ENCODE data around the gene TRPV5. TPM values are rescaled to one million over a fixed set of nuclear protein-coding genes. Genes with fewer than 3 reads are reported as not detected.

The TRPV5 gene
- total RNA-seq, 1 donor from 2014 or later: not detected

DNA sequence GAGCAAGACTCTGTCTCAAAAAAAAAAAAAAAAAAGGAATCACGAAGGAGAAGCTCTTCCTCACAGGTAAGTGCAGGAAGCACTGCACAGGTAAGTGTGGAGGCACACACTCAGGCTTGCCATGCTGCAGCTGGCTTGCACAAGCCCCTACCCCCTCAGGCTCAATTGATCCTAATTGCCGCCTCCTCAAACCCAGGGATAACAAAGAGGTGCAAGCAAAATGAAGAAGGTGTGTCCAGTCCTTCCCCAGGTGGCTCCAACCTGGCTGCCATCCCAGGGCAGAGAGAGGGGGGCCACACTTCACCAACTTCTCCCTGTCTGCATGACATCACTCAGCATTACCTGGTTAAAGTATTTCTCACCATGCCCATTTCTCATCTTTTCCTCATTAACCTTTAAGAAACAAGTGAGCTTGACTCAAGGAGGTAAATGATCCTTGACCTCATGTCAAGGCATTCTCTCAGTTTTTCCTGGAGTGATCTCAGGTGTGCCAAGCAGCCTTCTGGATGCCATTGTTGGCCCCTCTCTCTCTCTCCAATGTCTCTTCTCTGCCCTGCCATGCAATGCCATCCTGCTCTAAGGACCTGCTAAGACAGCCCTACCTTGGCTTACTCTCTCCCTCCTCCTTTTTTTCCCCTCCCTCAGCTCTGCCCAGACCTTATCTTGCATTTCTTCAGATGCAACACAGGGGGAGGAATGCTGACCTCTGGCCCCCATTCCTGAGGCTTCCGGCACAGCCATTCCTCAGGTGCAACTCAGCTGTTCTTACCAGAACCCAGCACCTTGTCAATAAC lies 35.0 kb downstream of the TRPV5 start:
- Mint-ChIP-seq H3K27ac (no peak overlapping the region), H3K4me1 (ENCODE audit: low read depth) (no peaks in the 10 kb centered on the region), H3K27me3 (ENCODE audit: low read depth) (peaks cover 7% of the 10 kb centered on the region), H3K4me3 (ENCODE audit: low read depth) (no peak overlapping the region), H3K36me3 (ENCODE audit: low read depth) (no peaks in the 10 kb centered on the region), H3K9me3 (no peaks in the 10 kb centered on the region)
- no peak for DNase-seq (ENCODE audit: low spot score)
- intact Hi-C loops (cut with micrococcal nuclease): no loop called here

DNA sequence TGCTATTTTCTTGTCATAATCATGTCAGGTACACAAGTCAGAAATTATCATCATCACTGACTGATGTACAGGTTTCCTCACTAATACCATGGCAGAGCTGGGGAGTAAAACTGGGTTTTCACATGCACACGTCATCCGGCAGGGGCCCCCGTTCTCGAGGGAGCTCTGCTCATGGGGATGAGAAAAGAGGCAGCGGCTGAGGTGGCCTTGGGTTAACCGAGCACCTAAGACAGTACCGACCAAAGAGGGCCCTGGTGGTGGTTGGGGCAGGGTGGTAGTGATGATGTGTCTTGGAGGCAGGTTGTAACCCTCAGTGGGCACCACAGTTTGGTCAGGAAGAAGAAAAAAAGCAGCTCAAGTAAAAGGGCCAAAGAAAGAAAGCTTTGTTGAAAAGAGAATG lies 35.9 kb downstream of the TRPV5 start:
- H3K27ac Mint-ChIP-seq: no peak overlapping the region
- intact Hi-C loops (cut with micrococcal nuclease): no loop called here
- no peaks in the 10 kb centered on the region for H3K36me3 Mint-ChIP-seq (ENCODE audit: low read depth)
- H3K4me3 Mint-ChIP-seq (ENCODE audit: low read depth): no peak overlapping the region
- peaks cover 4% of the 10 kb centered on the region for H3K27me3 Mint-ChIP-seq (ENCODE audit: low read depth)
- no peaks in the 10 kb centered on the region for H3K4me1 Mint-ChIP-seq (ENCODE audit: low read depth)
- DNase-seq (ENCODE audit: low spot score): no peak
- no peaks in the 10 kb centered on the region for H3K9me3 Mint-ChIP-seq

DNA sequence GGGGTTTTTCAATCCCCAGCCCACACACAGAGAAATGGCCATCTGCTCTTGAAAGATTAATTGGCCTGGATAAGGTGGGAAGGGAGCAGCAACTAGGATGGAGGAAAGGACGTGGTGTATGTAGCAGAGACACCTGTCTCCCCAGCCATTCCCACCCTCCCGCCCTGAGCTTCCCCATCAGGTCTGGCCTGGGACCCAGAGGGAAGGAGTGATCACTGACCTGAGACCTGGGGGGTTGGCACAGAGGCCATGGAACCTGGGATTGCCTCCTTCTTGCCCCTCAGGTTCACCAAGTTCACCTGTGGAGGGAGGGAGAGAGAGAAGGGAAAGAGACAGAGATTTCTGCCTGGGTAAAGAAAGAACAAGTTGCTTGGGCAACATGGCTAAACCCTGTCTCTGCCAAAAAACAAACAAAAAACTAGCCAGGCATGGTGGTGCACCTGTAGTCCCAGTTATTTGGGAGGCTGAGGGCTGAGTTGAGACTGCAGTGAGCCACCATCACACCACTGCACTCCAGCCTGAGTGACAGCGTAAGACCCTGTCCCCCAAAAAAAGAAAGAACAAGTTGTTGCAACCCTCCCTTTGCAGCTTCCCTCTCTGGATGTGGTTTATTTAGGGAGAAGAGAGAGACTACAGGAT lies 36.7 kb downstream of the TRPV5 start:
- no peak for DNase-seq (ENCODE audit: low spot score)
- no peaks in the 10 kb centered on the region for H3K36me3 Mint-ChIP-seq (ENCODE audit: low read depth)
- H3K27me3 Mint-ChIP-seq (ENCODE audit: low read depth): peaks cover 4% of the 10 kb centered on the region
- intact Hi-C loops (cut with micrococcal nuclease): no loop called here
- H3K27ac Mint-ChIP-seq: no peak overlapping the region
- H3K9me3 Mint-ChIP-seq: no peaks in the 10 kb centered on the region
- H3K4me3 Mint-ChIP-seq (ENCODE audit: low read depth): no peak overlapping the region
- H3K4me1 Mint-ChIP-seq (ENCODE audit: low read depth): no peaks in the 10 kb centered on the region

DNA sequence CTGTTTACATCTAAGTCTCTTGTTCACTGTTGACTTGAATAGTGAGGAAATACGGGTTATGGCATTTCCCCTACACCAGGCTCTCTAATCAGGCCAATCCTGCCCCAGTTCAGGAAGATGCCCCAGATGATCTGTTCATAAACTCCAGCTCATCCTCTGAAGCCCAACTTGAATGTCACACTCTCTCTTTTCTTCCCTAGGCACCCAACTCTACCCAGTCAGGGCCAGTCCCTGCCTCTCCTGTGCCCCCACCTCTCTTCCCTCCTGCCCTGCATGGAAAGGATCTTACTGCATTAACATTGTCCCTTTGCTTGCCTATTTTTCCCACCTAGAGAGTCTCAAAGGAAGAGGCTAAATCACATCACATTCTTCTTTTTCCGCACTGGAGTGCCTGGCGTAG lies 37.4 kb downstream of the TRPV5 start:
- DNase-seq (ENCODE audit: low spot score): no peak
- peaks cover 4% of the 10 kb centered on the region for H3K27me3 Mint-ChIP-seq (ENCODE audit: low read depth)
- H3K9me3 Mint-ChIP-seq: no peaks in the 10 kb centered on the region
- intact Hi-C loops (cut with micrococcal nuclease): no loop called here
- no peak overlapping the region for H3K27ac Mint-ChIP-seq
- no peaks in the 10 kb centered on the region for H3K36me3 Mint-ChIP-seq (ENCODE audit: low read depth)
- no peak overlapping the region for H3K4me3 Mint-ChIP-seq (ENCODE audit: low read depth)
- no peaks in the 10 kb centered on the region for H3K4me1 Mint-ChIP-seq (ENCODE audit: low read depth)

DNA sequence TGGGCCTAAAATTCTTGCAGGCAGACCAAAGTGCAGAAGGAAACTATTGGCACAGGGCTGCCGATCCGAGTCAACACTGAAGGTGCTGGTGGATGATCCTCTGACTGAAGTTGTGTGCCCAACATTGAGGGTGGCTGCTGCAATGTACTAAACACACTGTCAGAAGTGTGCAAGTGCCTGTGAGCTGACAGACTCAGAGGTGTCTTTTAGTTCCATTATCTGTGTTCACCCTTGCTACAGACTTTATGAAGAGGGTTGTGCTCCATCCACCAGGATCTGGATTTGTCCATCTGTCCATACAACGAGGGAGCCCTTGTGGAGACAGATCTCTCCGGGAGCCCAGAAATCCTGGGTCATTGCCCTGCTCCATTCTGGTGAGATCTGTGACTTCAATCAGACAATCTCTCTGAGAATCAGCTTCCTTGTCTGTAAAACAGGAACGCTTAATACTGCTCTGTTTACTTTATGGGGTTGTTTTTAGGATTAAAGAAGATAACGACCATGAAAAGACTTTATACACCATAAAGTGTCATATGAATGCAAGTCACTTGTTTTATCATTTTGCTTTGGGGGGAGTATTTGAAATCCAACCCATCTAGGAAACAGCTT lies 38.5 kb downstream of the TRPV5 start:
- H3K4me1 Mint-ChIP-seq (ENCODE audit: low read depth): no peaks in the 10 kb centered on the region
- no peak overlapping the region for H3K4me3 Mint-ChIP-seq (ENCODE audit: low read depth)
- peaks cover 4% of the 10 kb centered on the region for H3K27me3 Mint-ChIP-seq (ENCODE audit: low read depth)
- no peak for DNase-seq (ENCODE audit: low spot score)
- no peaks in the 10 kb centered on the region for H3K36me3 Mint-ChIP-seq (ENCODE audit: low read depth)
- intact Hi-C loops (cut with micrococcal nuclease): no loop called here
- H3K9me3 Mint-ChIP-seq: no peaks in the 10 kb centered on the region
- no peak overlapping the region for H3K27ac Mint-ChIP-seq

DNA sequence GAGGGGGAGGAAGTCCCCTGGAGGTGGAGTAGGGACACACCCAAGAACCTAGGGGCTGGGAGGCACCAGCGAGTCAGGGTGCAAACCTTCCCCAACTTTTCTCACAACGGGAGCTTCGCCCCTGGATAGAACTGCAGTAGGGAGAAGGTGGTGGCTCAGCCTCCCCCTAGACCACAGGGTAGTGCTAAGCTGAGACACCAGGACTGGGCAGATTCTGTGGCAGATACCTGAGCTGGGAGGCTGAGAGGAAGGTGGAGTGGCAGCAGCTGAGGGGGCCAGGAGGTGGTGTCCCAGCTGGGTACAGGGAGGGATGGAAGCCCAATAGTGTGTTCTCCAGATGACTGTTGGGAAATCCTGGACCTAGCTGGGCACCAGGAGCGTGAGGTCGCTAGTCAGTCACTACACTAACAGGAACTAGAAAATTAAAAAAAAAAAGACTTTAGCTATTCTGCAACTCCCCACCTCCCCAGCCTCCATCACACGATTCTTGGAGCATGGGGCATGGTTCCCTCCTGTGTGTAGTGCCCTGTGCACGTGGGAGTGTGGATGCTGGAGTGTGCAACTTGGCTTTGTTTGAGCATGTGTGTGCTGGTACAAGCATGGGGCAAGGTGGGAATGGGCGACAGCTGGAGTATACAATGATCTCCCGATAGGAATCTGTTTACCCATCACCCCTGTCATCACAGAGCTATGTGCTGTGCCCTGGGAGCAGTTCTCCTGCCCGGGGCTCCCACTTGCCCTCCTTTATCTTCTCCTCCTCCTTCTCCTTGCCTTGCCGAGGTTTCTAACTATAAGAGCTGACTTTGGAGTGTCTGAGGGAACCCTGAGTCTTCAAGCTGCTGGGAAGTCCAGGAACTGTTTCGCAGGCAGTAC lies 39.2 kb downstream of the TRPV5 start:
- no peak overlapping the region for H3K27ac Mint-ChIP-seq
- peaks cover 2% of the 10 kb centered on the region for H3K27me3 Mint-ChIP-seq (ENCODE audit: low read depth)
- no peaks in the 10 kb centered on the region for H3K4me1 Mint-ChIP-seq (ENCODE audit: low read depth)
- H3K9me3 Mint-ChIP-seq: no peaks in the 10 kb centered on the region
- DNase-seq (ENCODE audit: low spot score): no peak
- intact Hi-C loops (cut with micrococcal nuclease): no loop called here
- H3K4me3 Mint-ChIP-seq (ENCODE audit: low read depth): no peak overlapping the region
- no peaks in the 10 kb centered on the region for H3K36me3 Mint-ChIP-seq (ENCODE audit: low read depth)

DNA sequence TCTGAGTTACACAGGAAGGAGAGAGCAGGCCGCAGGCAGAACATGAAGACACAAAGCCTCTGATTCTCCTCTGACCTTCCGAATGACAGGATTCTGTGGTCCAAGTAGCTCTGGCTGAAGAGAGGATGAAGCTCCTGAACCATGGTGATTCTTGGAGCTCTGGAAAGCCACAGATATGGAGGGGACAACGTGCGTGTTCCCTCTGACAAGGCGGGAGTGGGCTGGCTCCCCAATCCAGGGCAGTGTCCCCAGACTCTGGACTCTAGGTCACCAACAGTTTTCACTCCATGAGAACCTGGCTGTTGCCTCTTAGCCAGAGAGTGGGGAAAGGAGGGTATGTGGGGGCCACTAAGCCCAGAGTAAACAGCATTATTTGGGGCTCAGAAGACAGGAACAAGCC lies 40.6 kb downstream of the TRPV5 start:
- H3K4me3 Mint-ChIP-seq (ENCODE audit: low read depth): no peak overlapping the region
- intact Hi-C loops (cut with micrococcal nuclease): no loop called here
- no peak for DNase-seq (ENCODE audit: low spot score)
- no peaks in the 10 kb centered on the region for H3K9me3 Mint-ChIP-seq
- no peaks in the 10 kb centered on the region for H3K36me3 Mint-ChIP-seq (ENCODE audit: low read depth)
- H3K27me3 Mint-ChIP-seq (ENCODE audit: low read depth): no peaks in the 10 kb centered on the region
- no peak overlapping the region for H3K27ac Mint-ChIP-seq
- H3K4me1 Mint-ChIP-seq (ENCODE audit: low read depth): no peaks in the 10 kb centered on the region

DNA sequence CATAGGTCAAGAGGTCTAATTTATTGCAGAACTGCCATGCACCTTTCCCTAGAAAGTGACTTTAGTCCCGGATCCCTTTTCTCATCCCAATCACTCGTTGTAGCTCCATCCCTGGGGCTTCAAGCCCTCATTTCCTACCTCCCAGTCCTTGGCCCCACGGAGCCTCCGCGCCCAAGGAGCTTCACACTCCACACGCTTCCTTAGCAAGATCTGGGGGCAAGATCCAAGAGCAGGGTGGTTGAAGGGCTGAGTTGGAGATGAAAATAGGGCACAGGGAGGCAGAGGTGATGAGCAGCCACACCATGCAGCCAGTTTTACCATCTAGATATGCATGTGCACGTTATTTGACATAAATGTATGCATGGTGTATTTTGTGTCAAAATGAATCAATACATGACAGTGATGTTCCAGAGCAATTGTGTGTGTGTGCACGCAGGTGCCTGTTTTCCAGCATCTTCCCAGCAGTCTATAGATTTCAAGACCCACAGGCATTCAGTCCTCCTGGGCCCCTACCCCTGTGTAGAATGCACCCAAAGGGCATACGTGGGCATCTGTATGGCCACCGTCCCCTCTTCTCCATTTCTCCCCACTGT lies 42.0 kb downstream of the TRPV5 start:
- Mint-ChIP-seq H3K4me3 (ENCODE audit: low read depth) (no peak overlapping the region), H3K9me3 (no peaks in the 10 kb centered on the region), H3K27ac (no peak overlapping the region), H3K4me1 (ENCODE audit: low read depth) (no peaks in the 10 kb centered on the region), H3K36me3 (ENCODE audit: low read depth) (no peaks in the 10 kb centered on the region), H3K27me3 (ENCODE audit: low read depth) (no peaks in the 10 kb centered on the region)
- no peak for DNase-seq (ENCODE audit: low spot score)
- intact Hi-C loops (cut with micrococcal nuclease): no loop called here

DNA sequence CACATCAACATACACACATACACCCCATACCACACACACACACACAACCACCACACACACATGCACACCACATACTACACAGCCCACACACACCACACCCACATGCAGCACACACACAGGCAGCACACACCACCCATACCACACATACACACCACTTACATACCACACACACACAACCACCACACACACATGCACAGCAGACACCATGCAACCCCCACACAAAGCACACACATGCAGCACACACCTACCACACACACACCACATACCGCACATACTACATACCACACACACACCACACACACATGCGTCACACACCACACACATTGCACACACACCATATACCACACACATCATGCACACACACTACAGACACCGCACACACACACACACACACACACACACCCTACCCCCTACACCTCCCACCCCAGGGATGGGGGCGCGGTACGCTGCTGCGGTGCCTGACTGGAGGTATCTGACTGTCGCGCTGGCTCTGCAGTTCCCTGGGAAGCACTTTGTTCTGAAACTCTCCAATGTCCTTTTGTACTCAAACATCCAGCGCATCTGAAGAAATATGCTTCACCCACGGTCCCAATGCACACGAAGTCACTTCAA lies 42.6 kb downstream of the TRPV5 start:
- H3K36me3 Mint-ChIP-seq (ENCODE audit: low read depth): no peaks in the 10 kb centered on the region
- H3K4me3 Mint-ChIP-seq (ENCODE audit: low read depth): no peak overlapping the region
- no peak for DNase-seq (ENCODE audit: low spot score)

DNA sequence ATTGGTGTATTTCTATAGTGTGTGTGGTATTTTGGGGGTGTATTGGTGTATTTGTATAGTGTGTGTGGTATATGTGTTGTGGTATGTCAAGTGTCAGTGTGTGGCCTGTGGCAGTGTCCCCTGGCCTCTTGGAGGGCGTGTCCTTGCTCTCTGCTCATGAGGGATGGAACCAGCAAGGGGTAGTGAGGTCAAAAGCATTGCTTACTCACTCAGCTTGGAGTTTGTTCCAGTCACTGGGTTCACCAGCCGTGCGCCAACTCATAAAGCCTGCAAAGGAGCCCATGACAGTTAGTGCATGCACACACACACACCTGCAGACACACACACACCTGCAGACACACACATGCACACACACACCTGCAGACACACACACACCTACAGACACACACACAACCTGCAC lies 43.7 kb downstream of the TRPV5 start:
- Mint-ChIP-seq H3K4me1 (ENCODE audit: low read depth) (no peaks in the 10 kb centered on the region), H3K27ac (no peak overlapping the region), H3K9me3 (no peaks in the 10 kb centered on the region), H3K27me3 (ENCODE audit: low read depth) (no peaks in the 10 kb centered on the region), H3K36me3 (ENCODE audit: low read depth) (no peaks in the 10 kb centered on the region), H3K4me3 (ENCODE audit: low read depth) (no peak overlapping the region)
- intact Hi-C loops (cut with micrococcal nuclease): no loop called here
- DNase-seq (ENCODE audit: low spot score): no peak

More for the DNA sequence above, 42.6 kb downstream of the TRPV5 start:
- Mint-ChIP-seq H3K27ac (no peak overlapping the region), H3K9me3 (no peaks in the 10 kb centered on the region), H3K27me3 (ENCODE audit: low read depth) (no peaks in the 10 kb centered on the region), H3K4me1 (ENCODE audit: low read depth) (no peaks in the 10 kb centered on the region)
- intact Hi-C loops (cut with micrococcal nuclease): no loop called here

DNA sequence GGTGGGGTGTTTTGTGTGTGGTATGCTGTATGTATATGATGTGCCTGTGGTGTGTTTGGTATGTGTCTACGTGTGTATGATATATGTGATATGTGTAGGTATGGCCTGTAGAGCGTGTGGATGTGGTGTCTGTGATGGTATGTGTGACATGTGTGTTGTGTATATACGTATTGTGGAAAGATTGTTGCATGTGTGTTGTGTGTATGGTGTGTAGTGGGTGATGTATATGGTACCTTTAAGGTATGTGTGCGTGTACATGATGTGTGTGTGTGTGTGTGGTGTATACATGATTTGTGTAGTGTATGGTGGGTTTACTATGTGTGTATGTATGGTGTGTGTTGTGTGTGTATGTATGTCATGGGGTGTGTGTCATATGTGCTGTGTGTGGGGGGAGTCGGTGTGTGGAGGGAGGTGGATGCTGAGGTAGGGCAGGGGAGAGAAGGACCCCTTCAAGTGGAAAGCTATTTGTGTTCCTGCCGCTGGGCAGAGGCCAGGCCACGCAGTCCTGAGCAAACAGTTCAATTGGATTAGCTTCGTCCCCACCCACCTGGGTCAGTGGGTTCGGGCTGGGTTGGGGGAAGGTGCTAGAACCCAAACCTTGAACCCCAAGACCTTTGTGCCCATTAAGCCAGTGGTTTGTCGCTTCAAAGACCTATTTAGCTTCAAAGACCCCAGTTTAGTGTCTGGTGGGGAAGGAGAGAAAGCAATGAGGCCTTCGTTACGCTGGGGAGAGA lies 46.1 kb downstream of the TRPV5 start:
- no peaks in the 10 kb centered on the region for H3K36me3 Mint-ChIP-seq (ENCODE audit: low read depth)
- H3K27me3 Mint-ChIP-seq (ENCODE audit: low read depth): no peaks in the 10 kb centered on the region
- H3K4me3 Mint-ChIP-seq (ENCODE audit: low read depth): no peak overlapping the region
- DNase-seq (ENCODE audit: low spot score): no peak
- H3K27ac Mint-ChIP-seq: no peak overlapping the region
- H3K4me1 Mint-ChIP-seq (ENCODE audit: low read depth): no peaks in the 10 kb centered on the region
- H3K9me3 Mint-ChIP-seq: no peaks in the 10 kb centered on the region
- intact Hi-C loops (cut with micrococcal nuclease): no loop called here

DNA sequence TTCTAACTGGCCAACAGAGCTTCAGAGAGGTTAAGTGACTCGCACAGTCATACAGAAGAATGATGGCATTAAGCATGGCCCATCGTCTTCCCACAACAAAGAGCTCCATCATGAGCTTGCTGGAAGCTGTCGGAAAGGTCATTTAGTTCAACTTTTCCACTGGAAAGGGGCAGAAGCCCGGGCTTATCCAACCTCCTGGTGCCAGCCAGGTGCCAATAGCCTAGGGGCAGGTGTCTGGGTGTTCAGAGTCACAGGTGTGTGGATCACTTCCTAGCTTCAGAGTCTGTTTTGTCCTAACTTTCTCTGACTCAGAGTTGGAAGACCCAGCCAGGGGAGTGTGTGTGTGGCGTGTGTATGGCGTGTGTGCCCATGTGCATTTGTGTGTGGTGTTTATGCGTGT lies 46.7 kb downstream of the TRPV5 start:
- intact Hi-C loops (cut with micrococcal nuclease): no loop called here
- Mint-ChIP-seq H3K36me3 (ENCODE audit: low read depth) (no peaks in the 10 kb centered on the region), H3K4me1 (ENCODE audit: low read depth) (no peaks in the 10 kb centered on the region), H3K27ac (no peak overlapping the region), H3K9me3 (no peaks in the 10 kb centered on the region), H3K27me3 (ENCODE audit: low read depth) (no peaks in the 10 kb centered on the region), H3K4me3 (ENCODE audit: low read depth) (no peak overlapping the region)
- no peak for DNase-seq (ENCODE audit: low spot score)
